Measurements from ENCODE around the gene OBP2B.
"Not testable (repeated sequence)": the region's sequence is repeated elsewhere in the genome, so short reads cannot be mapped to it uniquely, and the experiment has no call there.

The OBP2B gene

DNA sequence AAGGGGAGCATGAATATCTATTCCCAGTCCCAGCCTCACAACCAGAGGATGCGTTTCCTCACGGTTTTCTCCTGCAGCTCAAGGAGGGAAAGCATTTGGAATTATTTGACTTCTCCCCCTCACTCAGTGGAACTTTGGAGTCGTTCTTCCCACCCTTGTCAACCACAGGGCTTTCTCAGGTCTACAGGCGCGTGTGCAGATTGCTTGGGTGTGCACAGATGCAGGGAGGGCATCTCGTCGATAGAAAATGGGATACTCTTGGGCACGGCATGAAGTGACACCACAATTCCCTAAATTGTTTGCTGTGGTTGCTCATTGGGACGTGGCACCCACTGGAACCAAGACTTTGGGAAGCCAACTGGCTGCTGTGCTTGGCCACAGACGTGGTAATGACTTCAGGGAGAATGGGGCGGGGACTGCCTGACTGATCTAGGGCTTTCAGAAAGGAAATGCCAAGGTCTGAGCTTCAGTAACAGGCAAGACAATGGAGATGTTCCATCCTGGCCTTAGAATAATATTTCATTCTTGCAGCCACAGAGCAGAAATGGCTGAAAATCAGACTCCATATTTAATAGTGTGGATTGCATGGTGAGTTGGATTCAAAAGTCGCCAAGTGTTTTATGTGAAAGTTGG, 12.2 kb upstream of the OBP2B start:
- no peak for DNase-seq

GRCh38 chr9:133218049-133218975, 9.3 kb upstream of the OBP2B start:
- not testable (repeated sequence) for DNase-seq

DNA sequence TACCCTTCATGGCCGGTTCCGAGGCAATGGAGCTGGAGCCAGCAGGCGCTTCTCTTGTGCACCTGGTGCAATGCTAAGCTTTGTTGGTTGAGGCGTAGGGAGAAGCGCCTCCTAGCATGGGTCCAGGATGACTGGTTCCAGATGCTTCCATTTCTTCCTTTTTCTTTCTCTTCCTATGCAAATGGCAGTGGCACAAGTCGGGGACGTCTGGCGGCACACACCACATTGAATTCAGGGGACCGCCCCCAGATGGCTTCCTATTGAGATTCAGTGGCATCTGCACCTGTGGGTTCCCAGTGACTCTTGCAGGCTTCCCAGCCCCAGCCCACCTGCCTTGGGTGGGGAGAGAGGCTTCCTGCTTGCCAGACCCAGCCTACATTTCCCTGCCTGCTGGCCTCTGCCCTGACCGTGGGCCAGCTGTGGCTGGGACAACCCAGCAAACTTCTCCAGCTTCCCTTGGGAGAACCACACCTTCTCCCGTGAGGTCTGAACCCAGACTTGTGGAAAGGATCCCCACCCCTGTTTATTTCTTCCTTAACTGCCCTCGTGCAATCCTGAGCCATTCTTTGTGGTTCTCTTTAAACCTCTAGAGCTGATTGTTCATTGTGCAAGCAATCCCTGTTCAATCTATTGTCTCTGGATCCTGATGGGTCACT, 8.4 kb upstream of the OBP2B start:
- DNase-seq = not testable (repeated sequence)

- DNase-seq = not testable (repeated sequence)
These were observed 5.2 kb upstream of the OBP2B start for GRCh38 chr9:133214276-133214675.

DNA sequence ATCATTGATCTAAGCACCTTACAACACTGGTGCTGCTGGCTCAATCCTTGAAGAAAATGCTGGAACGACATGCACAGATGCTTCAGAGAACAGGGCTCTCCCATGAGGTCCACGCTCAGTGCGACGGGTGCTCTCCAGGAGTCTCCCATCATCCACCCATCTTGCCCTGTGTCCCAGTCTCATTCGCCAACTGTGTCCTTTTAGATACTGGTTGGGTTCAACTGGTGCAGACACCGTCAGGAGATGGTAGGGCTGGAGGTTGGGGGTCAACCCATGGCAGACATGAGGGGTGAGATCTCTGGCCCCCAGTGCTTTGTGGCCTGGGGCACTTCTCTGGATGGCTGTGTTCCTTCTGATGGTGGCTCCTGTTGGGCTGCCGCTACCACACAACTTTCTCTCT, 1.6 kb upstream of the OBP2B start:
- DNase-seq = no peak

- no peak for DNase-seq
These were observed 1.1 kb upstream of the OBP2B start for GRCh38 chr9:133210202-133210532.

GRCh38 chr9:133209327-133210201, 514 bp upstream of the OBP2B start:
- DNase-seq = not testable (repeated sequence)

- not testable (repeated sequence) for DNase-seq
These were observed 725 bp downstream of the OBP2B start for GRCh38 chr9:133208171-133208879.

DNA sequence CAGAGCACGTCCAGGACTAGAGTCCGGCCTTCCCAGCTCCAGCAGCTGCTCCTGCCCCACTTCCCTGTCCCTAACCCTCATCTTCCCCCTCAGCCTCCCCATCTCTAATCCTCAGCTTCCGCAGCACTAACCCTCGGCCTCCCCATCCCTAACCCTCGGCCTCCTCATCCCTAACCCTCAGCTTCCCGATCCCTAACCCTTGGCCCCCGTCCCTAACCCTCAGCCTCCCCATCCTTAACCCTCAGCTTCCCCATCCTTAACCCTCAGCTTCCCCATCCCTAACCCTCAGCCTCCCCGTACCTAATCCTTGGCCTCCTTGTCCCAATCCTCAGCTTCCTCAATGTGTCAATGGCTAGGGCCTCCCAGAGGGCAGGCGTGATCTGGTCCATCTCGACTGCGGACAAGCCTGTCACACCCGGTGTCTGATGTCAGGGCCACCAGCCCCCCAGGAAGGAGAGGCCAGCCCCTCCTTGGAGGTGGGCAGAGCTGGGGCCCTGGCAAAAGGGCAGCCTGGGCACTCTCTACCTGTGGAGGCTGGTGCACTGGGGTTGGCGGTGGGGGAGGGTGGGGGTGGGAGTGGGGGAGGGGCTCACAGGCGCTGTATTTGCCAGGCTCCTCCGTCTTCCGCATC, 1.4 kb downstream of the OBP2B start:
- DNase-seq = no peak

- DNase-seq = no peak
These were observed 2.0 kb downstream of the OBP2B start for GRCh38 chr9:133207021-133207531.

- DNase-seq = no peak
These were observed 2.8 kb downstream of the OBP2B start for GRCh38 chr9:133205996-133206931.

DNA sequence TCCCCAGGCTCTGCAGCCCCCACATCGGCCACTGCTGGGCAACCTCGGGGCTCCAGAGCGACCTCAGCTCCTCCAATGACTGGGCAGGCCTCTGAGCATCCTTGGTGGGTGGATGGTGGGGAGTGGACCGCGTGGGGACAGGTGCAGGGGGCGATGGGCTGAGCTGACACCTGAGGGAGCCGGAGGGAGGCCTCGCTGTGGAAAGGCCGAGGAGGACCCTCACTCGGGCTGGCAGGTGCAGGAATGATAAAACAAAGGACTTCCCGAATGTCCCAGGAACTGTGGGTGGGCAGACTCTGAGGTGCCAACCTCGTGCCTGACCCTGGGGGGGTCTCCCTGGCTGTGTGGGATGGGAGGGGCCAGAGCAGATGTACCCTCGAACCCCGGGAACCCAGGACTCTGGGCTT, 3.6 kb downstream of the OBP2B start:
- not testable (repeated sequence) for DNase-seq

DNA sequence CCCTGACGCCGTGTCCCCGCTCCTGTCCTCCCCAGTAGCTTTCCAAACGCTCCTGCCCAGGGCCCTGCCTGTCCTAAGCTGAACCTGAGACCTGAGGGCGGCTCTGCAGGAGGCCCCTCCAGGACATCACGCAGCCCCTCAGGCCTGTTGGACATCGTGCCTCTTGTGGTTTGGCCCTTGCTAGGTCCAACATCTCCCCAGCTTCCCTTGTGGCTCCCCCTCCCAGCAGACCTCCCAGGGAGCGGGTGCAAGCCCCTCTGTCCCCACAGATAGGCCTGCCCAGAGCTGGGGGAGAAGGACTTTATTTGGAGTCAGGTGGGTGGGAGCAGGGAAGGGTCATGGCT, 4.1 kb downstream of the OBP2B start:
- no peak for DNase-seq

- no peak for DNase-seq
These were observed 4.6 kb downstream of the OBP2B start for GRCh38 chr9:133204335-133204992.

- DNase-seq = no peak
These were observed 5.5 kb downstream of the OBP2B start for GRCh38 chr9:133203506-133204075.

DNA sequence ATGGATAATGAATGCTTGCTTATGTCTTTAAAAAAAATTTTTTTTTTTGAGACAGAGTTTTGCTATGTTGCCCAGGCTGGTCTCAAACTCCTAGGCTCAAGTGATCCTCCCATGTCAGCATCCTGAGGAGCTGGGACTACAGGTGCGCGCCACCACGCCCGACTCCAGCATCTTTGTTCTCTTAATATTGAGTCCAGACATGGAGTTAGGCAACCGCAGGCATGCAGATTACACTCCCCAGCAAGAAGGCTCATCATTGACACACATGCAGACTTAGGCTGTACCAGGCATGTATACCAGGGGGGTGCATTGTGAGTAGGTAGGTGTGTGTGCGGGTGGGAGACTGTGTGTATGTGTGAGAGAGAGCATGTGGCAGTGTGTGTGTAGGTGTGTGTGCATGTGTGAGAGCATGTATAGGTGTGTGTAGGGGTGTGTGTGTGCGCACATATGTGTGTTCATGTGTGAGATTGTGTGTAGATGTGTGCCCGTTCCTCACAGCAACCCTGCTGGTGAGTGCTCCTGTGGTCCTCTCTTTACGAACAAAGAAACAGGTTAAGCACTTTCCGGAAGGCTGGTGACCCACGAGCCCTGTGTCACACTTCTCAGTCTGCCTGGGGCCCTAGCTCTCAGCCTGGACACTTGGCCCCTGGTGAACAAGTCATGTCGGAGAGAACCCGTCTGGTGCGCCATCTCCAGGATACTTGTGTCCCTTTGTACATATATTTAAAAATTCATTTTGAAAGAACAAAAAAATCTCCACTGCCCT, 6.2 kb downstream of the OBP2B start:
- no peak for DNase-seq

GRCh38 chr9:133202145-133202513, 6.9 kb downstream of the OBP2B start:
- DNase-seq = no peak

DNA sequence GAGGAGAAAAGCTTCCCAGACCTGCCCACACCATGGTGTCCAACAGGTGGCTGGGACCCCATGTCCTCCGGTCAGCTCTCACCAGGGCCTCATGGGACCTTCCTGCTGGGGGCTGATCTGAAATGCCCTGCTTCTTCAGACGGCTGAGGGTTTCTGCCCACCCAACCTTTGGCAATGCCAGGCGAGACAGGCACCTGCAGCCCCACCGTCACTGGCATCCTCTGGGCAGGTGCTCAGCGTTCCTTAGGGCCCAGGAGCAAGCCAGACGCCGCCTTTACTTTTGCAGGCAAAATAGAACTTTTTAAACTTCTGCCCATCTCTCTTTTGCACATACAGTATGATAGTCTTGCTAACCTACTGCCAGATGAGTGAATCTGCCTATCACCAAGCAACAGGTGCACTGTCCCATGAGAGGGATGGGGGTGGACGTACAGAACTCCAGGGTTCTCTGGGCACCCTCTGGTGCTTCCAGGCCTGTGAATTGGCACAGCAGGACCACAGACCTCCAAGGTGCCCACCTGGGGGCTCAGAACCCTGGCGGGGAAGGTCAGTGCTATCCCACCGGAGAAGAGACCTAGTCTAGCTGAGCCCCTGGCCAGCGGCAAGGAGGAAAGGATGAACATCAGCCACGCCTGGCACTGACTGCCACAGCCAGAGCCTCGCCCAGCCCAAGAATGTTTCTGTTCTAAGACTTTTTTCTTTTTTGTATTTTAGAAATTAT, 7.5 kb downstream of the OBP2B start:
- DNase-seq = no peak

All from activated CD4-positive, alpha-beta T cell treated with anti-CD3 and anti-CD28 coated beads, Interleukin-2, amount 50 U/mL, for 4 hours (primary cell).